Measurements from ENCODE around the gene N4BP2L2. TPM values are rescaled to one million over a fixed set of nuclear protein-coding genes. Genes with fewer than 3 reads are reported as not detected.
A peak's percentile ranks its signal among the peaks of the same experiment; 100 is the strongest.

Gene N4BP2L2
- total RNA-seq, 1 experiment from 2014 or later: 61.4 TPM

DNA sequence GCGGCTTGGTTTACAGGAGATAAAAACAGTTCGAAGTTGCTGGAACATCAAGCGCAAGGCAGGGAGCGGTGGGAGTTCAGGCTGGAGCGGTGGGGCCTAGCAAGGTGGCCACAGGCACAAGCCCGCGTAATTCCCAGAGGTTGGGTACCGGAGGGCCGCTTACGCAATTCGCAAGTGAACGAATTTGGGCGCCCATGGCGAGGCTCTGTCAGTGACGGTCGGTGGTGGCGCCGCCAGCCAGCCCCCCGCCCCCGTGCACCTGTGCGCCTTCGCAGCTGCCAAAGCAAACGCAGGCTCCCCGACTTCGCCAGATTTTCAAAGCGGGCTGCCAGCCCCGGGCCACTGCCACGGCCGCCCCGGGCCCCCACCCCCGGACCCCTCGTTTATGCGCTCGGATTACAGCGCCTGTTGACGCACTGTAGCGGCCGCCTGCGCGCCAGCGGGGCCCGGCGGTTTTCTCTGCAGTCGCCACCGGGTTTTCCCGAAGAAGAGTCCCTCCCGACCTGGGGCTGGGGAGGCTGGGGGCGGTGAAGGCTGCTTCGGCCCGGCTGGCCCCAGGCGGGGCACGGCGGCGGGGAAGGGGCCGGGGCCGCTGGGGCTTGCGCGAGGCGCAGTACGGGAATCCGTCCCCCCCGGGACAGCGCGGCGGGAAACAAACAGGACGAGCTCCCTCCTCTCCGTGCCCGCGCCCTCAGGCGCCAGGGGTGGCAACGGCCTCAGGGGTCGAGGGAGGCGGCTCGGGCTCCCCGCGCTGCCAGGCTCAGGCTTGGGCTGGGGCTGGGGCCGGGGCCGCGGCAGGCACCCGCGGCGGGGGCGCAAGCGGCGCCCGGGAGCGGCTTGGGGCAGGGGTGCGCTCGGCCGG is 111.4 kb downstream of the N4BP2L2 start:
- TF ChIP-seq, protein P1, sequence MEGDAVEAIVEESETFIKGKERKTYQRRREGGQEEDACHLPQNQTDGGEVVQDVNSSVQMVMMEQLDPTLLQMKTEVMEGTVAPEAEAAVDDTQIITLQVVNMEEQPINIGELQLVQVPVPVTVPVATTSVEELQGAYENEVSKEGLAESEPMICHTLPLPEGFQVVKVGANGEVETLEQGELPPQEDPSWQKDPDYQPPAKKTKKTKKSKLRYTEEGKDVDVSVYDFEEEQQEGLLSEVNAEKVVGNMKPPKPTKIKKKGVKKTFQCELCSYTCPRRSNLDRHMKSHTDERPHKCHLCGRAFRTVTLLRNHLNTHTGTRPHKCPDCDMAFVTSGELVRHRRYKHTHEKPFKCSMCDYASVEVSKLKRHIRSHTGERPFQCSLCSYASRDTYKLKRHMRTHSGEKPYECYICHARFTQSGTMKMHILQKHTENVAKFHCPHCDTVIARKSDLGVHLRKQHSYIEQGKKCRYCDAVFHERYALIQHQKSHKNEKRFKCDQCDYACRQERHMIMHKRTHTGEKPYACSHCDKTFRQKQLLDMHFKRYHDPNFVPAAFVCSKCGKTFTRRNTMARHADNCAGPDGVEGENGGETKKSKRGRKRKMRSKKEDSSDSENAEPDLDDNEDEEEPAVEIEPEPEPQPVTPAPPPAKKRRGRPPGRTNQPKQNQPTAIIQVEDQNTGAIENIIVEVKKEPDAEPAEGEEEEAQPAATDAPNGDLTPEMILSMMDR (conservative IDR thresholded peaks at IDR 0.05): no peak
- Histone ChIP-seq H3K79me1 (ENCODE audit: insufficient read depth, low read depth, low read length, poor library complexity, severe bottlenecking) (no peaks in the 10 kb centered on the region), H3K9me3 (ENCODE audit: control insufficient read depth, low read depth, low read length) (no peaks in the 10 kb centered on the region), H3K23ac (ENCODE audit: insufficient read length, low read depth, low read length) (no peak overlapping the region), H3K18ac (ENCODE audit: insufficient read length, low read depth, low read length) (no peak overlapping the region), H4K91ac (ENCODE audit: insufficient read length, low read depth, low read length) (no peak overlapping the region), H2AFZ (ENCODE audit: low read length) (no peak overlapping the region), H3K27ac (ENCODE audit: insufficient read length, low read depth, low read length) (no peak overlapping the region), H4K8ac (replicated peaks; ENCODE audit: insufficient read length, low read depth, low read length) (no peak overlapping the region), H2BK5ac (ENCODE audit: insufficient read length, low read length) (no peak overlapping the region), H2BK15ac (ENCODE audit: low read depth, low read length) (no peak overlapping the region), H3K4me1 (ENCODE audit: insufficient read depth, low read length) (peaks cover 3% of the 10 kb centered on the region; the same call in 1 of the 2 replicates), H3K27me3 (ENCODE audit: insufficient read depth, low read length) (peaks cover 4% of the 10 kb centered on the region), H4K20me1 (ENCODE audit: control insufficient read depth, insufficient read depth, insufficient read length) (no peaks in the 10 kb centered on the region), H4K5ac (ENCODE audit: insufficient read length, low read depth, low read length) (no peak overlapping the region), H2BK120ac (ENCODE audit: low read depth, low read length, poor library complexity, severe bottlenecking) (no peak overlapping the region), H3K56ac (ENCODE audit: insufficient read length, low read depth, low read length) (no peak overlapping the region), H2BK20ac (ENCODE audit: low read depth, low read length, poor library complexity, severe bottlenecking) (no peak overlapping the region), H3K23me2 (ENCODE audit: insufficient read length, low read depth, low read length, poor library complexity, severe bottlenecking) (peaks cover 17% of the 10 kb centered on the region), H3K9ac (ENCODE audit: extremely low read depth, insufficient read length, low read length) (peak overlapping the region; percentile 54), H3K4ac (ENCODE audit: low read depth, low read length) (no peak overlapping the region), H3K79me2 (ENCODE audit: insufficient read depth, low read length) (no peaks in the 10 kb centered on the region), H2BK12ac (ENCODE audit: insufficient read length, low read depth, low read length) (no peak overlapping the region), H3T11ph (ENCODE audit: low read length) (no peak overlapping the region), H3K14ac (ENCODE audit: insufficient read depth, low read length) (peak overlapping the region; percentile 89), H3K4me2 (ENCODE audit: insufficient read depth, insufficient read length, low read length) (peak overlapping the region; percentile 46), H2AK5ac (ENCODE audit: insufficient read length, low read length) (no peak overlapping the region)
- peak overlapping the region; percentile 74 to 81 for H3K4me3 Mint-ChIP-seq
- H3K36me3 Mint-ChIP-seq (ENCODE audit: insufficient read depth in 1 of 3, low read depth in 3 of 3): peaks cover 2 to 3% (median 3%) of the 10 kb centered on the region in 3 experiments; a peak in 4 of 7 replicates
- no peak overlapping the region; a peak in 1 of 7 replicates for H3K27ac Mint-ChIP-seq
- WGBS (ENCODE audit: extremely low coverage, insufficient read length, low lambda C conversion rate): no CpG with 5 or more reads among the region's 90 CpGs
- H3K27me3 Mint-ChIP-seq (ENCODE audit: low read depth): peaks cover 19% of the 10 kb centered on the region
- peaks cover 24 to 27% of the 10 kb centered on the region in 2 experiments for H3K4me1 Mint-ChIP-seq
- DNase-seq: peak; percentile 76
- H3K9me3 Mint-ChIP-seq: no peaks in the 10 kb centered on the region; a peak in 1 of 5 replicates
